PC-3 (cell line): ENCODE results near the gene SGTA.

ENCODE experiments used
- EZH2 ChIP-seq: fragments of 300-600 bp; sonication (generic); IDR thresholded peaks from one replicate; pipeline ENCODE4 v1.6.1; 2017; ENCODE audit warnings: antibody characterized with exemption, mild to moderate bottlenecking, low read length; ENCODE audit not compliant: unreplicated experiment
- EZH2phosphoT487 ChIP-seq: fragments of 300-600 bp; sonication (generic); IDR thresholded peaks from 2 replicates; pipeline ENCODE4 v1.6.1; 2018; ENCODE audit warnings: mild to moderate bottlenecking, antibody characterized with exemption, low read length, borderline replicate concordance
- TF ChIP-seq, protein P1 (sequence below): fragments of 300-600 bp; sonication (generic); conservative IDR thresholded peaks from 2 replicates; pipeline ENCODE4 v1.5.1; 2017; ENCODE audit warnings: antibody characterized with exemption, low read depth, mild to moderate bottlenecking, low read length

- TF ChIP-seq, protein P1, sequence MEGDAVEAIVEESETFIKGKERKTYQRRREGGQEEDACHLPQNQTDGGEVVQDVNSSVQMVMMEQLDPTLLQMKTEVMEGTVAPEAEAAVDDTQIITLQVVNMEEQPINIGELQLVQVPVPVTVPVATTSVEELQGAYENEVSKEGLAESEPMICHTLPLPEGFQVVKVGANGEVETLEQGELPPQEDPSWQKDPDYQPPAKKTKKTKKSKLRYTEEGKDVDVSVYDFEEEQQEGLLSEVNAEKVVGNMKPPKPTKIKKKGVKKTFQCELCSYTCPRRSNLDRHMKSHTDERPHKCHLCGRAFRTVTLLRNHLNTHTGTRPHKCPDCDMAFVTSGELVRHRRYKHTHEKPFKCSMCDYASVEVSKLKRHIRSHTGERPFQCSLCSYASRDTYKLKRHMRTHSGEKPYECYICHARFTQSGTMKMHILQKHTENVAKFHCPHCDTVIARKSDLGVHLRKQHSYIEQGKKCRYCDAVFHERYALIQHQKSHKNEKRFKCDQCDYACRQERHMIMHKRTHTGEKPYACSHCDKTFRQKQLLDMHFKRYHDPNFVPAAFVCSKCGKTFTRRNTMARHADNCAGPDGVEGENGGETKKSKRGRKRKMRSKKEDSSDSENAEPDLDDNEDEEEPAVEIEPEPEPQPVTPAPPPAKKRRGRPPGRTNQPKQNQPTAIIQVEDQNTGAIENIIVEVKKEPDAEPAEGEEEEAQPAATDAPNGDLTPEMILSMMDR = no peak
- TF ChIP-seq EZH2phosphoT487 (no peak), EZH2 (no peak)
Observed at GRCh38 chr19:2798158-2798685, 15.1 kb upstream of the SGTA start.
